Keratinocyte (primary cell): ENCODE results near the gene RASGEF1C. TPM values are rescaled to one million over a fixed set of nuclear protein-coding genes. Genes with fewer than 3 reads are reported as not detected.

Experiments used
- DNase-seq: peaks from one replicate; pipeline ENCODE4 v3.0.0-alpha.2; 2011; ENCODE audit warnings: low read depth, missing footprints, low spot score
- FAIRE-seq: peaks from 2 replicates; lab custom pipeline; 2011; peaks lifted over from hg19 to GRCh38; lab: Jason Lieb, UNC
- H2AFZ ChIP-seq: 2 replicates; pipeline ENCODE4 v1.6.0; 2012; ENCODE audit warnings: low read length, control low read depth, inconsistent platforms; ENCODE audit not compliant: control insufficient read depth
- H3K27ac ChIP-seq: 2 replicates; pipeline ENCODE4 v1.5.1; 2011; ENCODE audit warnings: low read length; ENCODE audit not compliant: control insufficient read depth, insufficient read depth
- H3K27me3 ChIP-seq: 3 replicates; pipeline ENCODE4 v1.6.0; 2011; ENCODE audit warnings: low read length; ENCODE audit not compliant: control insufficient read depth, insufficient read depth; ENCODE audit errors: extremely low read depth
- H3K36me3 ChIP-seq, 2 experiments: 2 replicates in 1 of 2; 3 replicates in 1 of 2; pipeline ENCODE4 v1.5.1; 2011; ENCODE audit warnings: low read length in 2 of 2, mild to moderate bottlenecking in 1 of 2; ENCODE audit not compliant: control insufficient read depth in 2 of 2, insufficient read depth in 2 of 2; ENCODE audit errors: extremely low read depth in 1 of 2
- H3K4me1 ChIP-seq: 3 replicates; pipeline ENCODE4 v1.5.1; 2011; ENCODE audit warnings: low read length; ENCODE audit not compliant: control insufficient read depth, insufficient read depth; ENCODE audit errors: extremely low read depth
- H3K4me2 ChIP-seq: 3 replicates; pipeline ENCODE4 v1.6.0; 2011; ENCODE audit warnings: low read depth, low read length; ENCODE audit not compliant: control insufficient read depth, insufficient read depth; ENCODE audit errors: extremely low read depth
- H3K4me3 ChIP-seq, 3 experiments: fragments of 200-600 bp in 1 of 3; sonication (generic) in 1 of 3; 2 replicates in 2 of 3; 3 replicates in 1 of 3; pipeline ENCODE4 v1.5.1; 2011 to 2016; ENCODE audit warnings: low read length in 3 of 3, mild to moderate bottlenecking in 3 of 3, control low read depth in 2 of 3, inconsistent platforms in 1 of 3, low read depth in 1 of 3, mixed read lengths in 1 of 3, mixed run types in 1 of 3, moderate library complexity in 1 of 3; ENCODE audit not compliant: control insufficient read depth in 2 of 3, insufficient read depth in 2 of 3; ENCODE audit errors: extremely low read depth in 1 of 3
- H3K79me2 ChIP-seq: 2 replicates; pipeline ENCODE4 v1.6.0; 2012; ENCODE audit warnings: low read length; ENCODE audit not compliant: control insufficient read depth, insufficient read depth
- H3K9ac ChIP-seq: 3 replicates; pipeline ENCODE4 v1.6.0; 2011; ENCODE audit warnings: low read length; ENCODE audit not compliant: control insufficient read depth, insufficient read depth; ENCODE audit errors: extremely low read depth
- H3K9me1 ChIP-seq: 3 replicates; pipeline ENCODE4 v1.6.0; 2011; ENCODE audit warnings: low read length; ENCODE audit not compliant: control insufficient read depth, insufficient read depth; ENCODE audit errors: extremely low read depth
- H3K9me3 ChIP-seq: 2 replicates; pipeline ENCODE4 v1.5.1; 2012; ENCODE audit warnings: low read depth, low read length; ENCODE audit not compliant: control insufficient read depth
- H4K20me1 ChIP-seq: 3 replicates; pipeline ENCODE4 v1.6.0; 2011; ENCODE audit warnings: low read length; ENCODE audit not compliant: control insufficient read depth, insufficient read depth; ENCODE audit errors: extremely low read depth
- CTCF ChIP-seq, 3 experiments: IDR thresholded peaks in 1 of 3; conservative IDR thresholded peaks in 1 of 3; optimal IDR thresholded peaks in 1 of 3; 2 replicates in 2 of 3; 3 replicates in 1 of 3; pipeline versions ENCODE3 to v1.5.1; 2011; ENCODE audit warnings: low read length in 3 of 3, mild to moderate bottlenecking in 3 of 3, moderate library complexity in 2 of 3, control low read depth in 1 of 3, inconsistent platforms in 1 of 3; ENCODE audit not compliant: insufficient read depth in 2 of 3; ENCODE audit errors: extremely low read depth in 1 of 3
- EZH2 ChIP-seq: IDR thresholded peaks from one replicate; pipeline ENCODE4 v1.6.1; 2012; ENCODE audit warnings: inconsistent platforms, mild to moderate bottlenecking, low read length, moderate library complexity
- dilution Hi-C: fragments of 300-500 bp; cut with MboI; formaldehyde crosslinking; loops from one replicate; pipeline ENCODE4 v1.7.0; 2020; ENCODE audit warnings: low sequenced_read_pairs; ENCODE audit not compliant: extremely low pct_ligation_motif_present
- polyA plus RNA-seq, 5 experiments: library from polyadenylated mRNA; depleted of rRNA in 3 of 5; stranded (reverse) in 3 of 5; stranded (forward) in 1 of 5; unstranded in 1 of 5; fragments of >200 nt; gene quantifications; 1 replicate in 1 of 5; 2 replicates in 3 of 5; 3 replicates in 1 of 5; pipeline versions ENCODE4 v1.2.1 to v1.2.3, GENCODE V29; 2011 to 2012; ENCODE audit warnings: missing spikeins in 2 of 5, low read depth in 1 of 5, low replicate concordance in 1 of 5

Gene RASGEF1C
- polyA plus RNA-seq, 1 donor (not counting 4 experiments of a cell fraction or from before 2014, with no cell fraction given) = not detected

GRCh38 chr5:180067986-180068385 is 141.0 kb downstream of the RASGEF1C start:
- TF ChIP-seq EZH2 = no peak
- no peak for TF ChIP-seq CTCF (optimal IDR thresholded peaks at IDR 0.05 in 1 of 3, IDR thresholded peaks at IDR 0.05 in 1 of 3, conservative IDR thresholded peaks at IDR 0.05 in 1 of 3; ENCODE audit: extremely low read depth in 1 of 3, insufficient read depth in 2 of 3, low read length in 3 of 3)
- Histone ChIP-seq H3K79me2 (peaks cover 19% of the 10 kb centered on the region), H3K4me2 (peak overlapping the region; percentile 14), H3K27me3 (peaks cover 5% of the 10 kb centered on the region), H3K4me3 (no peak overlapping the region), H3K36me3 (no peaks in the 10 kb centered on the region), H3K27ac (no peak overlapping the region), H3K4me1 (peaks cover 19% of the 10 kb centered on the region), H3K9ac (no peak overlapping the region), H3K9me3 (peaks cover 4% of the 10 kb centered on the region), H2AFZ (no peak overlapping the region), H3K9me1 (no peaks in the 10 kb centered on the region), H4K20me1 (no peaks in the 10 kb centered on the region)
- dilution Hi-C loops = no loop called here
- FAIRE-seq = no peak
- no peak for DNase-seq

GRCh38 chr5:180060192-180060591 is 148.8 kb downstream of the RASGEF1C start:
- no peak for FAIRE-seq
- dilution Hi-C loops = no loop called here
- H3K4me3 ChIP-seq = no peak overlapping the region
- peaks cover 5% of the 10 kb centered on the region for H3K79me2 ChIP-seq
- no peak overlapping the region for H3K9ac ChIP-seq
- no peak for TF ChIP-seq EZH2
- TF ChIP-seq CTCF (optimal IDR thresholded peaks at IDR 0.05 in 1 of 3, IDR thresholded peaks at IDR 0.05 in 1 of 3, conservative IDR thresholded peaks at IDR 0.05 in 1 of 3; ENCODE audit: extremely low read depth in 1 of 3, insufficient read depth in 2 of 3, low read length in 3 of 3) = no peak
- DNase-seq = no peak
- no peaks in the 10 kb centered on the region for H3K9me3 ChIP-seq
- H4K20me1 ChIP-seq = no peaks in the 10 kb centered on the region
- no peaks in the 10 kb centered on the region for H3K36me3 ChIP-seq
- no peaks in the 10 kb centered on the region for H3K27me3 ChIP-seq
- no peak overlapping the region for H3K4me2 ChIP-seq
- no peak overlapping the region for H2AFZ ChIP-seq
- peaks cover 20% of the 10 kb centered on the region for H3K4me1 ChIP-seq
- no peak overlapping the region for H3K27ac ChIP-seq
- H3K9me1 ChIP-seq = no peaks in the 10 kb centered on the region
